GM12891 (cell line): ENCODE results near the gene BIK.

Experiments used
- PAX5 ChIP-seq: IDR thresholded peaks from 2 replicates; pipeline ENCODE4 v1.6.1; 2011; ENCODE audit warnings: low read length, moderate library complexity, mild to moderate bottlenecking; ENCODE audit not compliant: insufficient read depth, severe bottlenecking
- POLR2A ChIP-seq: IDR thresholded peaks from 2 replicates; pipeline ENCODE4 v1.6.1; 2011; ENCODE audit warnings: low read depth, low read length, control low read depth
- POU2F2 ChIP-seq: IDR thresholded peaks from 2 replicates; pipeline ENCODE4 v1.6.1; 2011; ENCODE audit warnings: low read depth, mild to moderate bottlenecking, control low read depth, low read length, moderate library complexity
- SPI1 ChIP-seq: IDR thresholded peaks from 2 replicates; pipeline ENCODE4 v1.6.1; 2011; ENCODE audit warnings: low read depth, low read length, control low read depth
- TAF1 ChIP-seq: IDR thresholded peaks from 2 replicates; pipeline ENCODE4 v1.6.1; 2011; ENCODE audit warnings: low read depth, low read length, control low read depth

GRCh38 chr22:43156413-43156812 is 45.9 kb downstream of the BIK start:
- TF ChIP-seq POLR2A: no peak
- no peak for TF ChIP-seq PAX5
- TF ChIP-seq POU2F2: no peak
- TF ChIP-seq SPI1: no peak
- no peak for TF ChIP-seq TAF1
